Endothelial cell of umbilical vein (primary cell): ENCODE results near the gene ARNT2.

Source experiments
- CTCF ChIP-seq, 2 donors: IDR thresholded peaks; 1 replicate in 1 of 2; 2 replicates in 1 of 2; pipeline ENCODE4 v1.5.1; 2011; ENCODE audit warnings: low read length in 2 of 2, mild to moderate bottlenecking in 2 of 2, moderate library complexity in 2 of 2, control low read depth in 1 of 2, inconsistent platforms in 1 of 2, low read depth in 1 of 2; ENCODE audit not compliant: insufficient read depth in 1 of 2; ENCODE audit errors: extremely low read depth in 1 of 2
- EZH2 ChIP-seq: IDR thresholded peaks from 2 replicates; pipeline ENCODE4 v1.6.1; 2012; ENCODE audit warnings: borderline replicate concordance, low read depth, mild to moderate bottlenecking, moderate library complexity, low read length, inconsistent platforms; ENCODE audit not compliant: severe bottlenecking
- MAX ChIP-seq: IDR thresholded peaks from 2 replicates; pipeline ENCODE4 v1.6.1; 2011; ENCODE audit not compliant: insufficient read depth, insufficient read length
- POLR2A ChIP-seq: IDR thresholded peaks from 2 replicates; pipeline ENCODE4 v1.6.1; 2012; ENCODE audit warnings: low read depth, mild to moderate bottlenecking, control low read depth, low read length

GRCh38 chr15:80507638-80508316 is 103.6 kb downstream of the ARNT2 start:
- TF ChIP-seq CTCF (IDR thresholded peaks at IDR 0.05; ENCODE audit: extremely low read depth in 1 of 2, insufficient read depth in 1 of 2, low read depth in 1 of 2, low read length in 2 of 2) (no peak), POLR2A (no peak), EZH2 (no peak), MAX (no peak)
